Stimulated activated memory B cell treated with anti-CD40 and anti-IgM and Interleukin-4, amounts not matched to agents 10 μg/mL and 1 μg/mL and 100 μg/mL, for 72 hours (primary cell): ENCODE data around the gene TIMM29.

Experiments
- ATAC-seq: fragments of 150-1000 bp; cut with Tn5 transposase; 2 replicates; pipeline ENCODE4 v1.10.0; 2021
- H3K27ac Mint-ChIP-seq: one replicate; pipeline ENCODE4 v1.8.0; 2022; ENCODE audit warnings: mild to moderate bottlenecking, mixed read lengths
- H3K27me3 Mint-ChIP-seq: one replicate; pipeline ENCODE4 v1.8.0; 2022; ENCODE audit warnings: mixed read lengths
- H3K36me3 Mint-ChIP-seq: one replicate; pipeline ENCODE4 v1.8.0; 2022; ENCODE audit warnings: mixed read lengths
- H3K4me1 Mint-ChIP-seq: one replicate; pipeline ENCODE4 v1.8.0; 2022; ENCODE audit warnings: mixed read lengths
- H3K4me3 Mint-ChIP-seq: one replicate; pipeline ENCODE4 v1.8.0; 2022; ENCODE audit warnings: mild to moderate bottlenecking, moderate library complexity, mixed read lengths
- H3K9me3 Mint-ChIP-seq: one replicate; pipeline ENCODE4 v1.8.0; 2022; ENCODE audit warnings: mixed read lengths

TIMM29 gene

GRCh38 chr19:10928563-10929401 is at the start of gene TIMM29, which contains the start of gene YIPF2:
TIMM29 (plus strand) TSS chr19:10928811; CDS start chr19:10928823, 12 bp downstream.
YIPF2 (minus strand) TSS chr19:10928639; CDS start chr19:10928410, 229 bp downstream.
- ATAC-seq, result peak; percentile 93
- peaks cover 16% of the 10 kb centered on the region for H3K36me3 Mint-ChIP-seq

GRCh38 chr19:10881403-10882107 is 47.1 kb upstream of the TIMM29 start:
- Mint-ChIP-seq H3K4me3 (no peak overlapping the region), H3K4me1 (peaks cover 41% of the 10 kb centered on the region), H3K27ac (no peak overlapping the region), H3K36me3 (peaks cover 11% of the 10 kb centered on the region), H3K27me3 (no peaks in the 10 kb centered on the region), H3K9me3 (no peaks in the 10 kb centered on the region)
- no peak for ATAC-seq

More at GRCh38 chr19:10928563-10929401, at the start of gene TIMM29, which contains the start of gene YIPF2:
- Mint-ChIP-seq H3K9me3 (no peaks in the 10 kb centered on the region), H3K27me3 (no peaks in the 10 kb centered on the region), H3K27ac (peak within 1 kb of the TSS; percentile 83), H3K4me3 (peak within 1 kb of the TSS; percentile 96), H3K4me1 (peaks cover 18% of the 10 kb centered on the region)

DNA sequence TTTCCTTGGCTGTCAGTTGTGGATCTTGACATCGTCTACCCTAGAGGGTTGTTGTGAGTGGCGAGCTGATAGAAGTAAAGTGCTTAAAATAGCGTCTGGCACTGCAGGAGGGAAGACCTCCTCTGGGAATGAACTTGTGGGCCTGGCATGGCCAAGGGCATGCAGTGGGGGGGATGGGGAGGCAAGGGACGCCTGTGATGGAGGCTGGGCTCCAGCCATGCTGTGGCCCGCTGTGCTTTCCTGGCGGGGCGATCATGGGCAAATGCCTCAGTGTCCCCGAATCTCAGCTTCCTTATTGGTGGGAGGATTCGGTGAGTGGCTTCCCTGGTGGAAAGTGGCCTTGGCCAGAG is 46.5 kb upstream of the TIMM29 start:
- no peak for ATAC-seq
- H3K4me3 Mint-ChIP-seq, result no peak overlapping the region
- H3K27ac Mint-ChIP-seq, result no peak overlapping the region
- no peaks in the 10 kb centered on the region for H3K27me3 Mint-ChIP-seq
- H3K9me3 Mint-ChIP-seq, result no peaks in the 10 kb centered on the region
- H3K4me1 Mint-ChIP-seq, result peaks cover 39% of the 10 kb centered on the region
- peaks cover 14% of the 10 kb centered on the region for H3K36me3 Mint-ChIP-seq

DNA sequence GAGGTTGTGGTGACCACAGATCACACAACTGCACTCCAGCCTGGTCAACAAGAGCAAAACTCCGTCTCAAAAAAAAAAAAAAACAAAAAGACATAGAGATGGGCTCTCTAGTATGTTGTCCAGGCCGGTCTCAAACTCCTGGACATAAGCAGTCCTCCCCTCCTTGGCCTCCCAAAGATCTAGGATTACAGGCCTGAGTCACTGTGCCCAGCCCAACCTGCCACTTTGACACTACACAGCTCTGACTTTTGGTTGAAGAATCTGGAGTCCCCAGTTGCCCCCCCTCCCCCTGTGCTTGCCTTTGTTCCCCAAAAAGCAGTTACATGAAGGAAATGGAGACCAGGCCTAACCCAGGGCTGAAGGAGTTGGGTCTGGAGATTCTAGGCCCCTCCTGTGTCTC is 44.3 kb upstream of the TIMM29 start:
- no peak overlapping the region for H3K27ac Mint-ChIP-seq
- peaks cover 12% of the 10 kb centered on the region for H3K36me3 Mint-ChIP-seq
- H3K4me1 Mint-ChIP-seq, result peaks cover 39% of the 10 kb centered on the region
- ATAC-seq, result no peak
- H3K9me3 Mint-ChIP-seq, result no peaks in the 10 kb centered on the region
- H3K4me3 Mint-ChIP-seq, result no peak overlapping the region
- H3K27me3 Mint-ChIP-seq, result no peaks in the 10 kb centered on the region

- Mint-ChIP-seq H3K4me3 (no peak overlapping the region), H3K27me3 (no peaks in the 10 kb centered on the region), H3K4me1 (peaks cover 35% of the 10 kb centered on the region), H3K36me3 (peaks cover 9% of the 10 kb centered on the region), H3K27ac (no peak overlapping the region), H3K9me3 (no peaks in the 10 kb centered on the region)
- ATAC-seq, result no peak
These were observed 43.1 kb upstream of the TIMM29 start for GRCh38 chr19:10885201-10886169.

DNA sequence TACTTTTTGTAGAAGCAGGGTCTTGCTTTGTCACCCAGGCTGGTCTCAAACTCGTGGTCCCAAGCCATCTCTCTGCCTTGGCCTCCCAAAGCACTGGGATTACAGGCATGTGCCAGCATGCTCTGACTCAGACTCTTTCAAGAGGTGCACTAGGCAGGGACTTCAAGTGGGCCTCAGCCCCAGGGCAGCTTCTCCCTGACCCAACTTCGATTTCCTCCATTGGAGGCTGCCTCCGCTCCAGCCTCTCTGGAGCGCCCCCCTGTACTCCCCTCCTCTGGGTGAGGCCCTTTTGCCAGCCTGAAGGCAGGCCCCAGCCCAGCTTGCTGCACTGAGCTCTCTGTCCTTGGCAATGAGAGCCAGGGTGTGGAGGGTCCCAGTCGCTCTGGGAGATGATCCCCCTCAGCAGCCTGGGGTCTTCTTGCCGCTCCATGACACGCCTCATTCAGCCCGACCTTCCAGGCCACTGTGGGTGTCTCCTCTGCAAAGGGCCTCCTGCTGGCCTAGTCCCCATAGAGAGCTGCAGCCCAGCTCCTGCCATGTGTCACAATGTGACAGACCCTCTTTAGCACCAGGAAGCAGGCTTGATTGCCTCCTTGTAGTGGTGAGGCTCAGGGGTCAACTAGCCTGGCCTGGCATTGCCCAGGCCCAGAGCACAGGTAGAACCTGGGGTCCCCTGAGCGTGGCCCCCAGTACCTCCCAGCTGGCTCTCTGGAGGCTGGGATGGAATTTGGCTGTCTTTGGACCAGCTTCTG is 40.8 kb upstream of the TIMM29 start:
- Mint-ChIP-seq H3K36me3 (peaks cover 9% of the 10 kb centered on the region), H3K27ac (peak overlapping the region; percentile 74), H3K27me3 (no peaks in the 10 kb centered on the region), H3K9me3 (no peaks in the 10 kb centered on the region), H3K4me3 (no peak overlapping the region), H3K4me1 (peaks cover 29% of the 10 kb centered on the region)
- ATAC-seq, result no peak

DNA sequence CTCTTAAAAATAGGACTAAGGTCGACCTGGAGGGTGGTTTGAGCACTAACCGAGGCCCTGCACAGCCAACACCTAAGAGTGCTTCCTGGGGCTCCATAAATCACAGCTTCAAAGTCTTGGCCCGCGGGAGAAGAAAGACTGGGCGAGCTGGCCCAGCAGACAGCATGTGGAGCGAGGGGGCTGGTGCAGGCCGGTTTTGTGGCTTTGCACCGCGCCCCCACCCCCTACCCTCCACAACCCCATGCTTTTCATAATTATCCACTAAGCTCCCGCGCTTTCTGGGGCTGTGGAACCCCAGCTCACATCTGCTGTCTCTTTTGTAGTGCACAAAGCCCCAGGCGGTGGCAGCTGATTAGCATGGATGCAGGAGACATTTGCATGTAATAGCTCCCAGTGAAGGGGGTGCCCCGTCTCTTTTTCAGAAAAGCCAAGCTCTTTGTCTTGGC is 40.2 kb upstream of the TIMM29 start:
- Mint-ChIP-seq H3K27ac (peak overlapping the region; percentile 74), H3K4me1 (peaks cover 29% of the 10 kb centered on the region), H3K27me3 (no peaks in the 10 kb centered on the region), H3K36me3 (peaks cover 9% of the 10 kb centered on the region), H3K9me3 (no peaks in the 10 kb centered on the region), H3K4me3 (no peak overlapping the region)
- peak; percentile 60 for ATAC-seq

DNA sequence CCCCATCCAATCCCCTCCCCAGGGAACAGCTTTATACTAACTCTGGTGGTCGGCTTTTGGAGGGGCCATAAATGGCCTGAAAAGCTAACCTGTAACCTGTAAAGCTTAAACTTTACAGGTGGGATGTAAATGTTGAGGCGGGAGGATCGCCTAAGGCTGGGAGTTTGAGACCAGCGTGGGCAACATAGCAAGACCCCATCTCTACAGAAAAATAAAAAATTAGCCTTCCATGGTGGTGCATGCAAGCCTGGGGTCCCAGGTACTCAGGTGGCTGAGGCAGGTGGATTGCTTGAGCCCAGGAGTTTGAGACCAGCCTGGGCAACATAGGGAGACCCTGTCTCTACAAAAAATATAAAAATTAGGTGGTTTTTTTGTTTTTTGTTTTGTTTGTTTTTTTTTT is 38.7 kb upstream of the TIMM29 start:
- no peak for ATAC-seq
- H3K27me3 Mint-ChIP-seq, result no peaks in the 10 kb centered on the region
- H3K4me1 Mint-ChIP-seq, result peaks cover 38% of the 10 kb centered on the region
- peaks cover 18% of the 10 kb centered on the region for H3K36me3 Mint-ChIP-seq
- no peaks in the 10 kb centered on the region for H3K9me3 Mint-ChIP-seq
- H3K4me3 Mint-ChIP-seq, result no peak overlapping the region
- no peak overlapping the region for H3K27ac Mint-ChIP-seq

DNA sequence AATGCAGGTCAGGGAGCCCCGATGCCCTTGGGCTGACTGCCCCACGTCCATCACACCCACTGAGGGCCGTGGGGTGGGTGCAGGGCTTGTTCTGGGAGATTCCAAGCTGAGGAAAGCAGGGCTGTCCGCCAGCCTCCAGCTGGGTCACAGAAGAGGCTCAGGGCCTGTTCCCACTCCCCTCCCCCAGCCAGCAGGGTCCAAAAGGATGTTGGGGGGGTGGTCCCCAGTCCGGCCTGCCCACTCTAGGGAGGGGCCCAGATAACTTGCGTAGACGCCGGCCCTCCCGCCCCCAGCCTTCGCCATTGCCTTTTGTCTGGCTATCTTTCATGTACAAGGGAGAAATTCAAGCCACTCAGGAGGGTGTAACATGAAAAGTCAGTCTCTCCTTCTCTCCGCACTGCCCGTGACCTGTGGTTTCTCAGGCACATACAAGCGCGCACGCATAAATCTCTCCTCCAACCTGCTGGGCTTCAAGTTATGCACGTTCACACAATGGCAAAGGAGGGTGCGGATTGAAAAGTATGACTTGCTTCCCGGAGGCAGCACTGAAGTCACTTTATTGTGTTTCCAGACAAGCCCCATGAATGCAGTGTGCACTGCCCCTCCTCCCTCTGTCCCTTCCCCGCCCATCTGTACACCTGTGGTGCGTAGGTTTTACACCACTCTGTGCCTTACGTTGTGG is 37.1 kb upstream of the TIMM29 start:
- no peak overlapping the region for H3K27ac Mint-ChIP-seq
- no peak overlapping the region for H3K4me3 Mint-ChIP-seq
- H3K27me3 Mint-ChIP-seq, result no peaks in the 10 kb centered on the region
- no peak for ATAC-seq
- no peaks in the 10 kb centered on the region for H3K9me3 Mint-ChIP-seq
- peaks cover 43% of the 10 kb centered on the region for H3K4me1 Mint-ChIP-seq
- H3K36me3 Mint-ChIP-seq, result peaks cover 18% of the 10 kb centered on the region

GRCh38 chr19:10892256-10892655 is 36.4 kb upstream of the TIMM29 start:
- H3K9me3 Mint-ChIP-seq, result no peaks in the 10 kb centered on the region
- H3K36me3 Mint-ChIP-seq, result peaks cover 14% of the 10 kb centered on the region
- ATAC-seq, result no peak
- peaks cover 44% of the 10 kb centered on the region for H3K4me1 Mint-ChIP-seq
- H3K27me3 Mint-ChIP-seq, result no peaks in the 10 kb centered on the region
- H3K4me3 Mint-ChIP-seq, result no peak overlapping the region
- H3K27ac Mint-ChIP-seq, result no peak overlapping the region

- Mint-ChIP-seq H3K36me3 (peaks cover 9% of the 10 kb centered on the region), H3K4me3 (no peak overlapping the region), H3K4me1 (peaks cover 39% of the 10 kb centered on the region), H3K27ac (peak overlapping the region; percentile 28), H3K9me3 (no peaks in the 10 kb centered on the region), H3K27me3 (no peaks in the 10 kb centered on the region)
- ATAC-seq, result no peak
These were observed 33.7 kb upstream of the TIMM29 start for GRCh38 chr19:10894911-10895213.

GRCh38 chr19:10895363-10895762 is 33.2 kb upstream of the TIMM29 start:
- Mint-ChIP-seq H3K4me1 (peaks cover 44% of the 10 kb centered on the region), H3K27me3 (no peaks in the 10 kb centered on the region), H3K9me3 (no peaks in the 10 kb centered on the region), H3K36me3 (peaks cover 13% of the 10 kb centered on the region), H3K27ac (no peak overlapping the region), H3K4me3 (no peak overlapping the region)
- ATAC-seq, result no peak

DNA sequence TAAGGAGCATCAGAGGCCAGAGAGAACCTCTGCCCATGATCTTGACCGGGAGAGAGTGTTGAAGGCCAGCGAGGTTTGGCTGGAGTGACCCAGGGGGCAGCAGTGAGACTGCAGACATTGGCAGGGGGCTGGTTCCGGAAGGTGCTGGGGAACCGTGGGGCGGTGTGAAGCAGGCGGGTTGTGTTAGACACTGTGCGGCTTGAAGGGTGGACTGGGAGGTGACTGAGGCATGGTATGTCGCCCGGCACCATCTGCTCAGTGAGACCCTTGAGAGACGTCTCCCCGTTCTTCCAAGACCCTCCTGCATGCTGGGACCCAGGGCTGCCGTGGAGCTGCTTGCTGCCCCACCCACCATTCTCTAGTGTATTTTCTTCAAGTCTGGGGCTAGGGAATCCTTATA is 32.7 kb upstream of the TIMM29 start:
- H3K9me3 Mint-ChIP-seq, result no peaks in the 10 kb centered on the region
- no peaks in the 10 kb centered on the region for H3K27me3 Mint-ChIP-seq
- no peak for ATAC-seq
- no peak overlapping the region for H3K4me3 Mint-ChIP-seq
- H3K36me3 Mint-ChIP-seq, result peaks cover 14% of the 10 kb centered on the region
- H3K4me1 Mint-ChIP-seq, result peaks cover 44% of the 10 kb centered on the region
- H3K27ac Mint-ChIP-seq, result no peak overlapping the region
